ENCODE data around the gene CACNB2. TPM values are rescaled to one million over a fixed set of nuclear protein-coding genes. Genes with fewer than 3 reads are reported as not detected.

The CACNB2 gene
- polyA plus RNA-seq, 1 of the 3 experiments (the other 2 are of a cell fraction): 0.74 TPM

- Histone ChIP-seq H4K20me1 (ENCODE audit: insufficient read depth) (no peaks in the 10 kb centered on the region), H3K9ac (no peak overlapping the region), H3K79me2 (ENCODE audit: insufficient read depth) (no peaks in the 10 kb centered on the region), H3K9me2 (no peaks in the 10 kb centered on the region), H3K4me1 (ENCODE audit: control insufficient read depth in 1 of 2, insufficient read depth in 2 of 2, low read depth in 1 of 2, low read length in 1 of 2) (no peaks in the 10 kb centered on the region), H3K9me3 (no peaks in the 10 kb centered on the region), H3K36me3 (replicated peaks in 1 of 2; ENCODE audit: control insufficient read depth in 1 of 2, insufficient read depth in 2 of 2, low read length in 1 of 2) (no peaks in the 10 kb centered on the region), H3K4me2 (no peak overlapping the region), H3K27ac (ENCODE audit: low read depth in 2 of 2, low read length in 1 of 2) (no peak overlapping the region), H2AFZ (ENCODE audit: low read depth) (no peak overlapping the region), H3F3A (replicated peaks; ENCODE audit: insufficient read depth) (no peaks in the 10 kb centered on the region), H3K4me3 (ENCODE audit: low read depth in 2 of 2, low read length in 1 of 2) (no peak overlapping the region), H3K27me3 (ENCODE audit: insufficient read depth) (no peaks in the 10 kb centered on the region)
- no peak for DNase-seq
- POLR2A ChIA-PET: no interaction called here
- WGBS (ENCODE audit: low lambda C conversion rate): 60% methylated on average over 7 of the region's 8 CpGs
- CTCF ChIA-PET: no interaction called here
- TF ChIP-seq FOXJ3 (CRISPR knock-in tag; IDR thresholded peaks at IDR 0.05): no peak
These were observed 284.0 kb downstream of the CACNB2 start for GRCh38 chr10:18424200-18424599.

- CTCF ChIA-PET: no interaction called here
- no peak for DNase-seq
These were observed 289.1 kb downstream of the CACNB2 start for GRCh38 chr10:18429335-18429734.

More at GRCh38 chr10:18429335-18429734, 289.1 kb downstream of the CACNB2 start:
- H2AFZ ChIP-seq (ENCODE audit: low read depth): no peak overlapping the region
- TF ChIP-seq YY1 (IDR thresholded peaks at IDR 0.05; ENCODE audit: low read depth) (no peak), ZBTB33 (IDR thresholded peaks at IDR 0.05; ENCODE audit: borderline replicate concordance, low read depth) (no peak), FOXJ3 (CRISPR knock-in tag; IDR thresholded peaks at IDR 0.05) (no peak), FOXM1 (IDR thresholded peaks at IDR 0.05; ENCODE audit: low read depth) (no peak), RXRA (IDR thresholded peaks at IDR 0.05; ENCODE audit: borderline replicate concordance, low read depth) (no peak), NRF1 (IDR thresholded peaks at IDR 0.05; ENCODE audit: low read depth, low read length) (no peak), EZH2phosphoT487 (IDR thresholded peaks at IDR 0.05; ENCODE audit: borderline replicate concordance, low read depth) (no peak), JUND (IDR thresholded peaks at IDR 0.05) (no peak), MEF2A (IDR thresholded peaks at IDR 0.05; ENCODE audit: borderline replicate concordance, low read depth) (no peak), IRF3 (IDR thresholded peaks at IDR 0.05; ENCODE audit: low read depth, low read length) (no peak), RCOR1 (IDR thresholded peaks at IDR 0.05; ENCODE audit: low read length) (no peak)
- no peak overlapping the region for H3K4me2 ChIP-seq
- no peak overlapping the region for H3K4me3 ChIP-seq (ENCODE audit: low read depth in 2 of 2, low read length in 1 of 2)
- H4K20me1 ChIP-seq (ENCODE audit: insufficient read depth): no peaks in the 10 kb centered on the region
- no peaks in the 10 kb centered on the region for H3K27me3 ChIP-seq (ENCODE audit: insufficient read depth)
- POLR2A ChIA-PET: no interaction called here
- 60% methylated on average over 3 of the region's 3 CpGs for WGBS (ENCODE audit: low lambda C conversion rate)
- no peaks in the 10 kb centered on the region for H3K9me2 ChIP-seq
- no peaks in the 10 kb centered on the region for H3F3A ChIP-seq (replicated peaks; ENCODE audit: insufficient read depth)
- no peaks in the 10 kb centered on the region for H3K4me1 ChIP-seq (ENCODE audit: control insufficient read depth in 1 of 2, insufficient read depth in 2 of 2, low read depth in 1 of 2, low read length in 1 of 2)
- no peaks in the 10 kb centered on the region for H3K79me2 ChIP-seq (ENCODE audit: insufficient read depth)
- no peak overlapping the region for H3K9ac ChIP-seq
- H3K9me3 ChIP-seq: no peaks in the 10 kb centered on the region
- H3K27ac ChIP-seq (ENCODE audit: low read depth in 2 of 2, low read length in 1 of 2): no peak overlapping the region
- H3K36me3 ChIP-seq (replicated peaks in 1 of 2; ENCODE audit: control insufficient read depth in 1 of 2, insufficient read depth in 2 of 2, low read length in 1 of 2): no peaks in the 10 kb centered on the region
